ENCODE results near the gene LYZL1.

The LYZL1 gene

GRCh38 chr10:29257106-29257783 is 31.6 kb upstream of the LYZL1 start:
- FAIRE-seq = no peak
- TF ChIP-seq SPI1 (IDR thresholded peaks at IDR 0.05; ENCODE audit: low read depth, low read length) (no peak), POLR2A (IDR thresholded peaks at IDR 0.05; ENCODE audit: low read depth, low read length) (no peak), TAF1 (IDR thresholded peaks at IDR 0.05; ENCODE audit: low read depth, low read length) (no peak), POLR2AphosphoS5 (IDR thresholded peaks at IDR 0.05; ENCODE audit: low read depth, low read length) (no peak), POU2F2 (IDR thresholded peaks at IDR 0.05; ENCODE audit: low read depth, low read length) (no peak), PAX5 (IDR thresholded peaks at IDR 0.05; ENCODE audit: insufficient read depth, low read length, severe bottlenecking) (no peak)

GRCh38 chr10:29257784-29258135 is 31.1 kb upstream of the LYZL1 start:
- FAIRE-seq = no peak
- no peak for DNase-seq (ENCODE audit: insufficient read length, low spot score)
- no peak for TF ChIP-seq SPI1 (IDR thresholded peaks at IDR 0.05; ENCODE audit: low read depth, low read length)
- TF ChIP-seq TAF1 (IDR thresholded peaks at IDR 0.05; ENCODE audit: low read depth, low read length) = no peak
- TF ChIP-seq POLR2AphosphoS5 (IDR thresholded peaks at IDR 0.05; ENCODE audit: low read depth, low read length) = no peak
- no peak for TF ChIP-seq PAX5 (IDR thresholded peaks at IDR 0.05; ENCODE audit: insufficient read depth, low read length, severe bottlenecking)
- no peak for TF ChIP-seq POLR2A (IDR thresholded peaks at IDR 0.05; ENCODE audit: low read depth, low read length)
- no peak for TF ChIP-seq POU2F2 (IDR thresholded peaks at IDR 0.05; ENCODE audit: low read depth, low read length)

More at GRCh38 chr10:29257106-29257783, 31.6 kb upstream of the LYZL1 start:
- DNase-seq (ENCODE audit: insufficient read length, low spot score) = no peak

GRCh38 chr10:29259498-29259897 is 29.4 kb upstream of the LYZL1 start:
- FAIRE-seq = no peak
- DNase-seq (ENCODE audit: insufficient read length, low spot score) = no peak
- no peak for TF ChIP-seq SPI1 (IDR thresholded peaks at IDR 0.05; ENCODE audit: low read depth, low read length)
- TF ChIP-seq POLR2A (IDR thresholded peaks at IDR 0.05; ENCODE audit: low read depth, low read length) = no peak
- TF ChIP-seq POLR2AphosphoS5 (IDR thresholded peaks at IDR 0.05; ENCODE audit: low read depth, low read length) = no peak
- no peak for TF ChIP-seq TAF1 (IDR thresholded peaks at IDR 0.05; ENCODE audit: low read depth, low read length)
- no peak for TF ChIP-seq PAX5 (IDR thresholded peaks at IDR 0.05; ENCODE audit: insufficient read depth, low read length, severe bottlenecking)
- no peak for TF ChIP-seq POU2F2 (IDR thresholded peaks at IDR 0.05; ENCODE audit: low read depth, low read length)

GRCh38 chr10:29263506-29263905 is 25.4 kb upstream of the LYZL1 start:
- FAIRE-seq (no peak), DNase-seq (ENCODE audit: insufficient read length, low spot score) (no peak)
- no peak for TF ChIP-seq POLR2AphosphoS5 (IDR thresholded peaks at IDR 0.05; ENCODE audit: low read depth, low read length)
- no peak for TF ChIP-seq PAX5 (IDR thresholded peaks at IDR 0.05; ENCODE audit: insufficient read depth, low read length, severe bottlenecking)
- TF ChIP-seq TAF1 (IDR thresholded peaks at IDR 0.05; ENCODE audit: low read depth, low read length) = no peak
- TF ChIP-seq POLR2A (IDR thresholded peaks at IDR 0.05; ENCODE audit: low read depth, low read length) = no peak
- no peak for TF ChIP-seq SPI1 (IDR thresholded peaks at IDR 0.05; ENCODE audit: low read depth, low read length)
- no peak for TF ChIP-seq POU2F2 (IDR thresholded peaks at IDR 0.05; ENCODE audit: low read depth, low read length)

- FAIRE-seq (no peak), DNase-seq (ENCODE audit: insufficient read length, low spot score) (no peak)
- TF ChIP-seq SPI1 (IDR thresholded peaks at IDR 0.05; ENCODE audit: low read depth, low read length) = no peak
- no peak for TF ChIP-seq POU2F2 (IDR thresholded peaks at IDR 0.05; ENCODE audit: low read depth, low read length)
- TF ChIP-seq POLR2AphosphoS5 (IDR thresholded peaks at IDR 0.05; ENCODE audit: low read depth, low read length) = no peak
- TF ChIP-seq TAF1 (IDR thresholded peaks at IDR 0.05; ENCODE audit: low read depth, low read length) = no peak
- TF ChIP-seq POLR2A (IDR thresholded peaks at IDR 0.05; ENCODE audit: low read depth, low read length) = no peak
- TF ChIP-seq PAX5 (IDR thresholded peaks at IDR 0.05; ENCODE audit: insufficient read depth, low read length, severe bottlenecking) = no peak
Observed at GRCh38 chr10:29265210-29265768, 23.6 kb upstream of the LYZL1 start.

GRCh38 chr10:29266641-29267040 is 22.2 kb upstream of the LYZL1 start:
- FAIRE-seq (no peak), DNase-seq (ENCODE audit: insufficient read length, low spot score) (no peak)
- TF ChIP-seq PAX5 (IDR thresholded peaks at IDR 0.05; ENCODE audit: insufficient read depth, low read length, severe bottlenecking) (no peak), POLR2AphosphoS5 (IDR thresholded peaks at IDR 0.05; ENCODE audit: low read depth, low read length) (no peak), TAF1 (IDR thresholded peaks at IDR 0.05; ENCODE audit: low read depth, low read length) (no peak), SPI1 (IDR thresholded peaks at IDR 0.05; ENCODE audit: low read depth, low read length) (no peak), POLR2A (IDR thresholded peaks at IDR 0.05; ENCODE audit: low read depth, low read length) (no peak), POU2F2 (IDR thresholded peaks at IDR 0.05; ENCODE audit: low read depth, low read length) (no peak)

- TF ChIP-seq POU2F2 (IDR thresholded peaks at IDR 0.05; ENCODE audit: low read depth, low read length) (no peak), PAX5 (IDR thresholded peaks at IDR 0.05; ENCODE audit: insufficient read depth, low read length, severe bottlenecking) (no peak), POLR2A (IDR thresholded peaks at IDR 0.05; ENCODE audit: low read depth, low read length) (no peak), POLR2AphosphoS5 (IDR thresholded peaks at IDR 0.05; ENCODE audit: low read depth, low read length) (no peak), SPI1 (IDR thresholded peaks at IDR 0.05; ENCODE audit: low read depth, low read length) (no peak), TAF1 (IDR thresholded peaks at IDR 0.05; ENCODE audit: low read depth, low read length) (no peak)
- no peak for DNase-seq (ENCODE audit: insufficient read length, low spot score)
- FAIRE-seq = no peak
Observed at GRCh38 chr10:29268011-29268410, 20.9 kb upstream of the LYZL1 start.

- DNase-seq (ENCODE audit: insufficient read length, low spot score) = no peak
- no peak for FAIRE-seq
- TF ChIP-seq SPI1 (IDR thresholded peaks at IDR 0.05; ENCODE audit: low read depth, low read length) = no peak
- no peak for TF ChIP-seq POLR2AphosphoS5 (IDR thresholded peaks at IDR 0.05; ENCODE audit: low read depth, low read length)
- TF ChIP-seq POU2F2 (IDR thresholded peaks at IDR 0.05; ENCODE audit: low read depth, low read length) = no peak
- TF ChIP-seq TAF1 (IDR thresholded peaks at IDR 0.05; ENCODE audit: low read depth, low read length) = no peak
- no peak for TF ChIP-seq PAX5 (IDR thresholded peaks at IDR 0.05; ENCODE audit: insufficient read depth, low read length, severe bottlenecking)
- no peak for TF ChIP-seq POLR2A (IDR thresholded peaks at IDR 0.05; ENCODE audit: low read depth, low read length)
Observed at GRCh38 chr10:29269486-29269885, 19.4 kb upstream of the LYZL1 start.

- no peak for TF ChIP-seq POLR2AphosphoS5 (IDR thresholded peaks at IDR 0.05; ENCODE audit: low read depth, low read length)
- no peak for TF ChIP-seq POU2F2 (IDR thresholded peaks at IDR 0.05; ENCODE audit: low read depth, low read length)
- no peak for TF ChIP-seq POLR2A (IDR thresholded peaks at IDR 0.05; ENCODE audit: low read depth, low read length)
- no peak for TF ChIP-seq SPI1 (IDR thresholded peaks at IDR 0.05; ENCODE audit: low read depth, low read length)
- TF ChIP-seq TAF1 (IDR thresholded peaks at IDR 0.05; ENCODE audit: low read depth, low read length) = no peak
- no peak for TF ChIP-seq PAX5 (IDR thresholded peaks at IDR 0.05; ENCODE audit: insufficient read depth, low read length, severe bottlenecking)
- FAIRE-seq = no peak
- no peak for DNase-seq (ENCODE audit: insufficient read length, low spot score)
Observed at GRCh38 chr10:29270883-29271282, 18.0 kb upstream of the LYZL1 start.

Data from GM12891 (cell line).